Measurements from ENCODE around the gene SYNDIG1.

The SYNDIG1 gene

GRCh38 chr20:24529369-24529719, 59.9 kb downstream of the SYNDIG1 start:
- DNase-seq: no peak

GRCh38 chr20:24530131-24530680, 60.8 kb downstream of the SYNDIG1 start:
- DNase-seq: no peak

GRCh38 chr20:24531202-24531601, 61.8 kb downstream of the SYNDIG1 start:
- no peak for DNase-seq

- DNase-seq: no peak
Measured at GRCh38 chr20:24531631-24532419, 62.4 kb downstream of the SYNDIG1 start.

- no peak for DNase-seq
Measured at GRCh38 chr20:24533449-24533848, 64.0 kb downstream of the SYNDIG1 start.

GRCh38 chr20:24534282-24534681, 64.9 kb downstream of the SYNDIG1 start:
- DNase-seq: no peak

GRCh38 chr20:24535941-24536730, 66.7 kb downstream of the SYNDIG1 start:
- no peak for DNase-seq

GRCh38 chr20:24537210-24537609, 67.8 kb downstream of the SYNDIG1 start:
- no peak for DNase-seq

- no peak for DNase-seq
Measured at GRCh38 chr20:24542721-24543120, 73.3 kb downstream of the SYNDIG1 start.

- DNase-seq: no peak
Measured at GRCh38 chr20:24543168-24543567, 73.7 kb downstream of the SYNDIG1 start.

GRCh38 chr20:24543741-24544140, 74.3 kb downstream of the SYNDIG1 start:
- no peak for DNase-seq

- no peak for DNase-seq
Measured at GRCh38 chr20:24544371-24544770, 74.9 kb downstream of the SYNDIG1 start.

GRCh38 chr20:24545168-24545567, 75.7 kb downstream of the SYNDIG1 start:
- DNase-seq: no peak

GRCh38 chr20:24546232-24546892, 76.9 kb downstream of the SYNDIG1 start:
- no peak for DNase-seq

GRCh38 chr20:24547967-24548366, 78.5 kb downstream of the SYNDIG1 start:
- DNase-seq: no peak

- DNase-seq: no peak
Measured at GRCh38 chr20:24559114-24559732, 89.8 kb downstream of the SYNDIG1 start.

- DNase-seq: no peak
Measured at GRCh38 chr20:24560571-24561491, 91.4 kb downstream of the SYNDIG1 start.

GRCh38 chr20:24565835-24566351, 96.5 kb downstream of the SYNDIG1 start:
- no peak for DNase-seq

GRCh38 chr20:24566656-24567055, 97.2 kb downstream of the SYNDIG1 start:
- DNase-seq: no peak

- DNase-seq: no peak
Measured at GRCh38 chr20:24567508-24567907, 98.1 kb downstream of the SYNDIG1 start.

GRCh38 chr20:24568842-24569241, 99.4 kb downstream of the SYNDIG1 start:
- DNase-seq: no peak

GRCh38 chr20:24571159-24571558, 101.7 kb downstream of the SYNDIG1 start:
- no peak for DNase-seq
